ENCODE results near the gene ELFN1.

ELFN1 gene

DNA sequence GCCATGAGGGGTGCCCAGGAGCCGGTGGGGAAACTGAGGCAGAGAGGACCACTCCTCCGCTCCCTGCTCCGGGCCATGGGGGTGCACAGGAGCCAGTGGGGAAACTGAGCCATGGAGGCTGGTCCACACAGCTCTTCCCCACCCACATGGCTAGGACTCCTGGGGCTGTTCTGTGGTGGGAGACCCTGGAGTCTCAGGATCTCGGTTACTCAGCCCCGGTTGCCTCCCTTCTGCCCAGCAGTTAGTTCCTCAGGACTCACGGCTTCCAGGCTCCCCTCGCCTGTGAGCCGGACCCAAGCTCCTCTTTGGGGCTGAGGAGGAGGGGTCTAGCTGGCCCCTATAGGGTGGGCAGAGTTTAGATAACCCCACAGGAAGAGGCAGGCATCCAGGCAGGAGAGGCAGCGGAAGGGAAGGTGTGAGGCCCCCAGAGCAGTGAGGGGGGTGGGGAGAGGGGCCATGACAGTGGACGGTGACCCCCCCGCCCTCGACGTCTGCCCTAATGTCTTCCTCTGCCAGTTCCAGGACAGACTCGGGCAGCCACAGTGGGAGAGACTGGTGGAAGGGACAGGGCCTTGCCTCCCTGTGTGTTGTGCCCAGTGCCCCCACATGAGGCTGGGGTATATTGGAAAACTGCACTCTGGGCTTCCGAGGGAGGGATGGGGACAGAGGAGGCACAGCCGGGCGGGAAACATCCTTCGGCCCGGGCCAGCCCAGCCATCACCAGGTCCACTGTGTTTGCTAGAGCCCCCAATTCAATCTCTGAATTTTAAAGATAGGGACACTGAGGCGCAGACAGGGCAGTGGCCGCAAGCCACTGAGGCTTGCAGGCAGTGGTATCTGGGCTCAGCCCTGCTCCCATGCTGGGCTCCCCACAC is 4.3 kb downstream of the ELFN1 start:
- FAIRE-seq (no peak), DNase-seq (ENCODE audit: insufficient read length, low spot score) (no peak)

DNA sequence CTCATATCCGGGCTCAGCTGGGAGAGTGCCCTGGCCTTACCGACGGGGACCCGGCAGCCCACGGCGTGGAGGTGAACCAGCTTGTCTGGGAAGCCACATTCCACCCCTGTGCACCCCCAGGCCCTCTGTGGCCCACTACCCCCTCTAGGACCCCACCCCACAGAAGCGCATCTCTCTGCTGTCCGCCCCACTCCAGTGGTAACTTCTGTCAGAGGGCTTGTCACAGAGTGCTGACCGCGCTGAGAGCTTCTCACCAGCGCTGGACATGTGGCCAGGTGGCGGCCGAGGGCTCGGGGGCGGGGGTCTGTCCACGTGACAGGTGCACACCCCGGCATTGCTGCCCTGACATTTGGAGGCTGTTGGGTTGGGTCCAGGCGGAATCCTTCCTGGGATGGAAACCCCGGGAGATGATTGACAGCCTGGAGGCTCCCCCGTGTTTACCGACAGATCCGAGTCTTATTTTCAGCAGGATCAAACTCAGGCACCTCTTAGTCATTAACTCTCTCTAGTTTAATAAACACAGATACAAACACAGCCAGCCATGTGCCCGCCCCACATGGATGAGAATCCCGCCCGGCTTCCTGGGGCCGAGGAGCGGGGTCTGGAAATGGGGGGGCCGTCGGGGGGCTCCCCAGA is 5.1 kb downstream of the ELFN1 start:
- no peak for FAIRE-seq
- DNase-seq (ENCODE audit: insufficient read length, low spot score) = no peak

DNA sequence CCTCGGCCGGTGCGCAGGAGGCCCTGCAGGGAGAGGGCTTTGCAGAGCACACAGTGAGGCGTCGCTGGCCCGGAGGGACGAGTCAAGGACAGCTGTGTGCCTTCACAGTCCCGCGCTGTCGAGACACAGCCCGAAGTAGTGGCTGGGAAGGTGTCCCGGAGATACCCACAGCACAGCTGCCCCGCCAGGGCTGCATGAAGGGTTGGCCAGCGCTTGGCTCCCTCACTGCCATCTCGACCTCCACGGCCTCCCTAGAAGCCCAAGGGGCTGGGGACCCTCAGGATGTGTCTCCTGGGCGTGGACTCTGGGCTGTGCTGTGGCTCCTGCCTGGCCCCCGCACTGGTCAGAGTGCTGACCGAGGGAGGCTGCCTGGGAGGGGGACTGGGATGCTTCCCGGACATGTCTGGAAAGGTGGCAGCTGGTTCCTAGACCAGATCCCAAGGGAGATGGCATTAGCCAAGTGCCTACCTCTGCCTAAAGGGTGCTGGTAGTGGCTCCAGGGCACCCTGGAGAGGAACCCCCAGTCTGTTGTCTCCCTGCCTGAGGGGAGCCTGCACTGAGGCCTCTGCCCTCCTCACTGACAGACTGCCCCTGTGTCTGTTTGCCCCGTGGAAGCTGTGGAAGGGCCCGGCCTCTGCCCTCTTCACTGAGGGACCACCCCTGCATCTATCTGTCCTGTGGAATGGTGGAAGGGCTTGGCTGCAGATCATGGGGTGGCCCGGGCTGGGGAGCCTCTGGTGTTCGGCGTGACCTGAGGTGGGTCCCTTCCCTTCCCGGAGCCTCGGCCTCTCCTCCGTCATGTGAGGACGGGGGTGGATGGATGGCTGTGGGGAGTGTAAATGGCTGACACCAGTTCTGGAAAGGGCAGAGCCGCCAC is 5.8 kb downstream of the ELFN1 start:
- no peak for FAIRE-seq
- no peak for DNase-seq (ENCODE audit: insufficient read length, low spot score)

DNA sequence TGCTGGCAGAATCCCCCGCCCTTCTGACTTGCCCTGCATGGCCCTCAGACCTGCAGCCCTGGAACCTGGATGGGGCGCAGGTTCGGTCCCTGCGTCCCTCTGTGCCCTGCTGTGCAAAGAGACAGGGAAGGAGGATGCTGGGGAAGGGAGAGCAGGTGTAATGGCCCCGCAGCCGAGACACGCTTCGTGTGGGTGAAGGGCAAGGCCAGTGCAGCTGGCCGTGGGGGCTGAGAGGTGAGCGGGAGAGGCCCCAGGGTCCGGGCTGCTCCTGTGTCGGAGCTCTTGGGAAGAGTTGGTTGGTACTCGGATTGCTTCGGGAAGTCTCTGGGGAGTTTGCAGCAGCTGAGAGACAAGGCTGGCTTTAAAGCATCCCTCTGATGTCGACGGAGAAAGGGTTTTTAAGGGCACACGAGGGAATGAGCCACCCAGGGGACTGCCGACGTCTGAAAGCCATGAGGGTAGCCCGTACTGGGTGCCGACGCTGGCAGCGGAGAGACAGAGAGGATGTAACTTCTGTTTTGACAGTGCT is 6.5 kb downstream of the ELFN1 start:
- DNase-seq (ENCODE audit: insufficient read length, low spot score) = no peak
- FAIRE-seq = no peak

DNA sequence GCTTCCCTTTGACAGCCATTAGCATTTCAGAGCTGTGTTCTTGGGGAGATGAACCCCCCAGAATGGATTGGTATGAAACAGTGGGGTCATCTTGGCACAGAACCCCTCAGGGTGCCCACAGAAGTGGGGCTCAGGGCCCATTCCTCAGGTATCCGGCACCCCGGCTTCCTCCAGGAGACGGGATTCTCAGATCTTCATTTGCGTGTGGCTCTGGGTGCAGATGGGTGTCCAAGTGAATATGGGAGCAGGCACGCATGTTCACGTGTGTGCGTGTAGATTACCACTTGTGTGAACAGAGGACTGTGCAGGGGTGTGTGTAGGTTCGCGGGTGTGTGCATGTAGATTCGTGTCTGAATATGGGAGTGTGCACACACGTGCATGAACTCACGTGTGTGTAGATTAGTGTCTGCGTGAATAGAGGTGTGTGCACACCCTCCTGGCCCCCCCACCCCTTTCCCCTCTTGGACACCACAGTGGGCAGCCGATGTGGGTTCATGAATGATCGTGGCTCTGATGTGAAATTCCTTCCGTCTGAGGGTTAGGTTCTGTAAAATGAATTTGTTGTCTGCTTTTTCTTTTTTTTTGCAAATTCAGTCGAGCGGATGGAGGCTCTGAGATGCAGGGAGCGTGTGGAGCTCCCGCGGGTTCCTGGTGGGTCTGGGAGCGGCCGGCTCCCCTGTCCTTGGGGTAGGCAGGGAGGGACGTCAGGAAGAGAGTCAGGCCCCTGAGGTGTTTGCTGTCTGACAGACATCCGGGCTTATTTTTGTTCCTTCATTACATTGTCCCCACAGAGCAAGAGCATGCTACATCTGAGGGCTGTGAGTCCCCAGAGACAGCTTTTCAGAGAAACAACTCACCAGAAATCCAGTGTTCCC is 7.4 kb downstream of the ELFN1 start:
- FAIRE-seq = peak; percentile 80
- no peak for DNase-seq (ENCODE audit: insufficient read length, low spot score)

DNA sequence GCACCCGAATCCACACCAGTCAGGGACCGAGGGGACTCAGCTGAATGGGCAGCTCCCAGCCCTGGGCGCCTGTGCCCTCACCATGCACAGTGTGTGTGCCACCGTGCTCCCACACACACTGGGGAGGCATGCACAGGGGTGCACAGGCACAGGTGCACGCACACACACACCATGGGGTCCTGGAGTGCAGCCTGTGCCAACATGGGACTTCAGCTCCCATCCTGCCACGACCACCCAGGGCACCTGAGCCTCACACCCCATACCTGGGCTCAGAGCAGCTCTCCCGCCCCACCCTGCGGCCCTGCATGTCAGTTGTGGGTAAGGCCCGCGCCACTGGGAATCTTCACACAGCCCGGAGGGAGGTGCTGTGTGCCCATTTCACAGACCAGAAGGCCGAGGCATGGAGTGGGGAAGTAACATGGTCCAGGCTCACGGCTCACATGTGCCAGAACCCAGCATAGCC is 8.0 kb downstream of the ELFN1 start:
- DNase-seq (ENCODE audit: insufficient read length, low spot score) = no peak
- FAIRE-seq = peak; percentile 13

DNA sequence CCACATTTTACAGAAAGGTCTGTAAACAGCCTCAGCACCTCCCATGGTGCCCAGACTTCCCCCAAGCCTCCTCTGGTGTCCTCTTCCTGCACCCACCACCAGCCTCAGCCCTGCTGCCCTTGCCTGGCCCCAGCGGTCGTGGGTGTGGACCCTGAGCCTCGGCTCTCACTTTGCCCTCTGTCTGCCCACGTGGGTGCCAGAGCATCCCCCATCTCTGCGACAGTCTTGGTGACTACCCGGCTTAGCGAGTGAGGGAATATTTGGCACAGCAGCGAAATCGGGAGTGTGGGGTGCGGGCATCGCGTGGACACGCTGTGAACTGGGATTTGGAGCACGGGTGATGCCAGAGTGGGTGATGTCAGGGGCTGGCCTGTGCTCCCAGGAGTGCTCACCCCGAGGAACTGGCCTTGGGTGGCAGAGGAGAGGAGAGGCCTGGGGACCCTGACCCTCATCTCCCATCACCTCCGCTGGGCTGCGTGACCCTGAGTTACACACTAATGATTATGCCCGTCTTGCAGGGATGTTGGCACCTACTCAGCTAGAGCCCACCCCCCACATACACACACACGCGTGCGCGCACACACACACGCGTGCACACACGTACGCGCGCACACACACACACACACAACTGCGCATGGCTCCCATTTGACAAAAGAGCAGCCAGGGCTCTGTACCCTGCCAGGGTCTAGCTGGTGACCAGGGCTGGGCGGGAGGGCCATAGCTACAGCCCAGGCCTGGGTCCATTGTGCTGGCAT is 8.7 kb downstream of the ELFN1 start:
- FAIRE-seq = peak; percentile 72
- no peak for DNase-seq (ENCODE audit: insufficient read length, low spot score)

DNA sequence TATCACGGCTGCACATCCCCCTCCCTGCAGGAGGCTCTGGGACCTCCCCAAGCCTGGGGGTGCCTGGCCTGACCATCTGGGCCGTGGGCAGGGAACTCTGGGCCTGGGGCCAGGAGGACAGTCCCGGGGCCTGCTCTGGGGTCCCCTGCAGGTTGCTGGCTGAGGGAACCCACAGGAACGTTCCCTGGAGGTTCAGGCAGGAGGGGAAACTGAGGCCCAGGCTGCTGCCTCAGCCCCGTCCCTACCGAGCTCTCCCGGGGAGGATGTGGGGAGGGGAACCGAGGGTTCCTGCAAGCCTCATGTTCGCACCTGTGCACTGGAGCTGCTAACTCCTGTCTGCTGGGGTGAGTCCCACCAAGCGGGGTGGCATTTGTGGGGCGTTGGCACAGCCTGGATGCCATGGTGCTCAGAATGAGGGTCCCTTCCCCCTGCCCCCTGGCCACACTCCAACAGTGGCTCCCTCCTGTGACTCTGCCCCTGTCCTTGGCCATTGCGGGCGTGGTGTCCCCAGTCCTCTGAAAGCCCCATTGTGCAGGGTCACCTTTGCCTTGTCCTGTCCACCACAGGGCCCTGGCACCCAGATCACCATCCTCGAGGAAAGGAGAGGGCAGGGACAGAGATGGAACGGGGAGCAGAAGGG is 9.4 kb downstream of the ELFN1 start:
- DNase-seq (ENCODE audit: insufficient read length, low spot score) = no peak
- FAIRE-seq = peak; percentile 55

DNA sequence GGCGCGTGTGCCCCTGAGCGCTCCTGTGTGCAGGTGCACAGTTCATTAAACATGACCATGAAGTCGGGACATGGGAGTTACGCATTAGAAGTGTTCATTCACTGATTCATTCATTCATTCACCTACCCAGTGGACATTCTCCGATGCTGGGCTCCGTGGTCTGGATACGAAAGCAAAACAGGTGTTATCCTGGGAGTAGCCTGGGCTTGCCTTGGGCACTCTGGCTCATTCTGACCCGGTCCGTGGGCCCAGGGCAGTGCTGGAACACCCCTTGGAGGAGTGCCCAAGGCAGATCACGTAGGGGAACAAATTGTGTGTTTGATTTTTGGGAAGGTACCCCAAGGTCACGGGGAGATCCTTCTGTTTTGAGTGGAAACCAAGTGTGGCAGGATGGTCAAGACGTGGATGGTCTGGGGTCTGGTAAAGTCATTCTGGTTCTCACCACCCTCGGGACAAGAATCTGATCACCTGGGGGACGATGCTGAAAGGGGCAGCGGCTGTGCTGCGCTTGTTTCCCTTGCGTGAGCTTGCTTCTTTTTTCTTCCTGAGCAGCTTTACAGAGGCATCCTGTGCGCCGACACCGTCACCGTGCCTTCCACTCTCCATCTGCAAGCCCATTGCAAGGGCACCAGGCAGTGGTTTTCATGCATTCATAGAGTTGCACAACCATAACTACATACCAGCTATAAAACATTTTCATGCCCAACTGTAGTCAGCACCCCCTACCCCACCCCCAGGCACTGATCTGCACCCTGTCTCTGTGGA is 10.1 kb downstream of the ELFN1 start:
- DNase-seq (ENCODE audit: insufficient read length, low spot score) (no peak), FAIRE-seq (peak; percentile 62)

DNA sequence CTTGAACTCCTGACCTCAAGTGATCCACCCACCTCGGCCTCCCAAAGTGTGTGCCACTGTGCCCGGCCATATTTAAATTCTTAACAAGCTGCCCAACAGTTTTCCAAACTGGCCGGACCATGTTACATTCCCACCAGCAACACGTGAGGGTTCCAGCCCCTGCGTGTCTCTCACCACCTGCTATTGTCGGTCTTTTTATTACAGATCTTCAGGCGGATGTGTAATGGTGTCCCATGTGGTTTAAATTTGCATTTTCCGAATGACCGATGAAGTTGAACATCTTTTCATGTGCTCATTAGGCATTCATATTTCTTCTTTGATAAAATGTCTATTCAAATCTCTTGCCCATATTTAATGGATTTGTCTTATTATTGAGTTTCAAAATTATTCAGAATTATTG is 11.5 kb downstream of the ELFN1 start:
- FAIRE-seq = no peak
- DNase-seq (ENCODE audit: insufficient read length, low spot score) = no peak

DNA sequence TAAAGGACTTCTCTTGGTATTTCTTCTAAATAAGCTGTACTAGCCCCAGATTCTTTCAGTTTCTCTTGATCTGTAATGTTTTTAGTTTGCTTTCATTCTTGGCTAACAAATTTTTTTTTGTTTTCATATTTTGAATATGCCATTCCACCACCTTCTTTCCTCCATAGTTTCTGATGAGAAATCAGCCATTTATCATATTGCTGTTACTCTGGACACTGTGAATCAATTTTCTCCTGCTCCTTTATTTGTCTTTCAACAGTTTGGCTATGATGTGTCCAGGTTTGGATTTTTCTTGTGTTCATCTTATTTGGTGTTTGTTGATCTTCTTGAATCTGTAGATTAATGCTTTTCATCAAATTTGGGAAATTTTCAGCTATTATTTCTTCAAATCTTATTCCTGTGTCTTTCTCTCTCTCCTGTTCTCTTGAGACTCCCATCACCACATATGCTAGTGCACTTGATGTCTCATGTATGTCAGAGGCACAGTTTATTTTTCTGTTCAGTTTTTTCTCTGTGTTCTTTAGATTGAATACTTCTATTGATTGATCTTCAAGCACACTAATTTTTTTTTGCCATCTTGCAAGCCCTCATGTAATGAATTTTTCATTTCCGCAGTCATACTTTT is 15.0 kb downstream of the ELFN1 start:
- DNase-seq (ENCODE audit: insufficient read length, low spot score) (no peak), FAIRE-seq (no peak)

DNA sequence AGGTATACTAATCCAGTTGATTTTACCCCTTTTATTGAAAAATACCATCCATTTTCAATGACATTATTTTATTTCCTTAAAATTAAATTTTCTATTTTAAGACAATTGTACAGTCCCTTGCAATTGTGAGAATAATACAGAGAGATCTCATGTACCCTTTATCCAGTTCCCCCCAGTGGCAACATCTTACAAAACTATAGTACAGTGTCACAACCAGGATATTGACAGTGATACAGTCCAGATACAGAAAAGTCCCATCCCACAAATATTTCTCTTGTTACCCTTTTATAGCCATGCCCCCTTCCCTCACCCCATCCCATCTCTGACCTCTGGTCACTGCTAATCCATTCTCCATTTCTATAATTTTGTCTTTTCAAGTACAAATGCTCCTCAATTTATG is 18.5 kb downstream of the ELFN1 start:
- DNase-seq (ENCODE audit: insufficient read length, low spot score) (no peak), FAIRE-seq (no peak)

DNA sequence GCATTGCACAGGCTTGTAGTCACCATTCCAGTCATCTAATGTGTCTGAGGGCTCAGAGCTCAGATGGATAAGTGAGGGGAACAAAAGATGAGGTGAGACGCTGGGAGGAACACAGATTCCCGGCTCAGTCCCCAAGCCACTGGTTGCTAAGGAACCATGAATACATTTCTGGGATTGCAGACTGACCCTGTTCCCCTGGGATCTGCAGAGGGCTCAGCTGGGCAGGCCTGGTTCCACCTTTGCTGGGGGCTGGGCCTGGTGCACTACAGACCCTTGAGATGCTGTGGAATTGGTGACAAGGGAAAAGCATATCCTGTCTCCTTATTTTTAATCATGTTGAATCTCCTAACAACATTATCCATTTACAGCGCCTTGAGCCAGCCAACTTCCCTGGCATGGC is 19.2 kb downstream of the ELFN1 start:
- FAIRE-seq = no peak
- no peak for DNase-seq (ENCODE audit: insufficient read length, low spot score)

DNA sequence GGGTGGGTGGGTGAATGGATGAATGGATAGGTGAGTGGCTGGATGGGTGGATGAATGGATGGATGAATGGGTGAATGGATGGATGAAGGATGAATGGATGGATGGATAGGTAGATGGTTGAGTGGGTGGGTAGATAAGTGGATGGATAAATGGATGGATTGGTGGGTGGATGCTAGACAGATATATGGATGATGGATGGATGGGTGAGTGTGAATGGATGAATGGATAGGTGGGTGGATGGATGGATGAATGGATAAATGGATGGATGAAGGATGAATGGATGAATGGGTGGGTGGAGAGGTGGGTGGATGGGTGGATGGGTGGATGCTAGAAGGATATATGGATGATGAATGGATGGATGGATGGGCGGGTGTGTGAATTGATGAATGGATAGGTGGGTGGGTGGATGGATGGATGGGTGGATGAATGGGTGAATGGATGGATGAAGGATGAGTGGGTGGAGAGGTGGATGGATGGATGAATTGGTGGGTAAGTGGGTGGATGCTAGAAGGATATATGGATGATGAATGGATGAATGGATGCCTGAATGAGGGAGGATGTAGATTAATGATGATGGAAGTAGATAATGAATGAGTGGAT is 20.4 kb downstream of the ELFN1 start:
- FAIRE-seq (peak; percentile 48), DNase-seq (ENCODE audit: insufficient read length, low spot score) (no peak)

DNA sequence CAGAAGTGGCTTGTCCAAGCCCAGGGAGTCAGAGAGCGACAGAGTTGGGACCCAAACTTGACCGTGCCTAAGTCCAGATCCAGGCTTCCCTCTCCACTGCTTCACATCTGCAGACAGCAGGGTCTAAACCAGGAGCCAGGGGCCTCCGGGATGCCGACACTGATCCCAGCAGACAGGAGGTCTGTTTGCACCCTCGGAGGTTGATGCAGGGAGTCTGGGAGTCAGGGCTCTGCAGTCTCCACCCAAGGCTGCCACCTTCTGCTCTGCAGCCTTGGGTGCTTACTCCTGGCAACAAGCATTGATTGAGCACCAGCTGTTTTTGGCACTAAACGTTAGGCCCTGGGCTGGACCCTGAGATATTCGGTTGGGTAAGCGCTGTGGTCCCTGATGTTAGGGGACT is 21.0 kb downstream of the ELFN1 start:
- FAIRE-seq (no peak), DNase-seq (ENCODE audit: insufficient read length, low spot score) (no peak)

DNA sequence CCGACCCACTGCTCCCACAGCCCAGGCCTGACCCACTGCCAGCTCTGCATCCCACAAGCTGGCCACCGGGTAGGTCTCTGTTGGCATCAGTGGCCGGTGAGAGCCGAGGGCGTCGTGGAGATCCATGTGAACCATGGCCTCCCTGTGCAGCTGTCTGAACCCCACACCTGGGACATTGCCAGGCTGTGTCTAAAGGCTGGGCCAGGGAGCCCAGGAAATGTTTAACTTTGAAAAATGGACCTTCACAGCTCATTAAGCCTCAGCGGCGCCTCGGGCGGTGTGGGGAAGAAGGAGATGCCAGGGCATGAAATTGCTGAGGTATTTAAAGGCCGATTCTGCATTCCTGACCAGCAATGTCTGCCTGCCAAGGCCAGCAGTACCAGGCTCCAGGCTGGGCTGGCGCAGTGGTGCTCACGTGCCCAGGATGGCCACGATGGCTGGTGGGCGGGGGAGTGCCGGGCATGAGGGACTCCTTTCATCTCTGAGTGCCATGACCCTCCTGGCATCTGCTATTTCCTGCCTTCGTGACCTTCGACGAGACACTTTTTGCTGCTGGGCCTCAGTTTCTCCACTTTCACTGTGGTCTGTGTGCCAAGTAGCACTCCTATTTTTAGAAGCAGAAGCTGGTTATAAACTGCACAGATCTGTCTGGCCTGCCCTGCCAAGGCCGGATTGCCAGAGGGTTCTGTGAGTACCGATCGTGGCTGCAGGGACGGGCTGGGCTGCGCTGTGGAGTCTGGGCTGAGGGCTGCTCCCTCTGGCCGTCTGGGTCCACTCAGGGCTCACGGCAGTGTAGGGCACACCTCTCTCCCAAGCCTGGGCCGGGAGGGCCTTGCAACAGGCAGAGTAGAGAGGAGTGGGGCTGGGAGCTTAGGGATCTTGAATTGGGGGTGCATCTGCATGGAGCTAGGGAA is 21.8 kb downstream of the ELFN1 start:
- no peak for FAIRE-seq
- no peak for DNase-seq (ENCODE audit: insufficient read length, low spot score)
